HCT116 (cell line): Measurements from ENCODE around the gene SLC22A9. TPM values are rescaled to one million over a fixed set of nuclear protein-coding genes. Genes with fewer than 3 reads are reported as not detected.

Experiments
- ATAC-seq: fragments of 200-7000 bp; cut with Tn5 transposase; 2 replicates; pipeline ENCODE4 v1.9.1; 2020; ENCODE audit warnings: mild to moderate bottlenecking, moderate library complexity
- BruUV-seq: library from RNA; stranded (reverse); fragments of 400-500 nt; replicated peaks from 2 replicates; lab custom pipeline; 2021; lab: Mats Ljungman, UMichigan
- CTCF ChIA-PET: fragments of 300-600 bp; sonication (Branson Sonifier 250); formaldehyde crosslinking; loops from one replicate; lab custom pipeline; 2021; ENCODE audit warnings: antibody characterized with exemption; lab: Charles Lee
- POLR2A ChIA-PET: fragments of 300-600, 350-600 bp; sonication (Branson Sonifier 250); formaldehyde crosslinking; loops from one replicate; lab custom pipeline; 2021; ENCODE audit warnings: antibody characterized with exemption; lab: Charles Lee
- RAD21 ChIA-PET, 2 experiments: fragments of 300-600 bp; sonication (Branson Sonifier 250); formaldehyde crosslinking; loops; one replicate each; lab custom pipeline; 2023; ENCODE audit warnings: low total read pairs in 2 of 2; ENCODE audit not compliant: uncharacterized antibody in 2 of 2, unreplicated experiment in 2 of 2, low non-redundant PET in 1 of 2; lab: Charles Lee
- DNase-seq: peaks from one replicate; pipeline ENCODE4 v3.0.0-alpha.2; 2010; ENCODE audit warnings: low read depth, low spot score
- H2AFZ ChIP-seq: fragments of 200-600 bp; shearing (Covaris generic), sonication (generic); 2 replicates; pipeline ENCODE4 v1.6.1; 2017; ENCODE audit warnings: low read depth, mixed run types, mixed read lengths, antibody characterized with exemption, low read length; ENCODE audit not compliant: poor library complexity, severe bottlenecking
- H3K27ac ChIP-seq: 2 replicates; pipeline ENCODE4 v1.5.1; 2012; ENCODE audit warnings: low read depth, low read length
- H3K27me3 ChIP-seq: fragments of 200-600 bp; sonication (generic); 2 replicates; pipeline ENCODE4 v1.6.1; 2016; ENCODE audit warnings: mixed run types, low read length, mixed read lengths; ENCODE audit not compliant: insufficient read depth
- H3K36me3 ChIP-seq, 2 experiments: fragments of 200-500 bp in 1 of 2; fragments of 200-600 bp in 1 of 2; sonication (Bioruptor generic) in 1 of 2; sonication (generic) in 1 of 2; 2 replicates each; pipeline versions ENCODE4 v1.5.1 to v1.6.1; 2014 to 2016; ENCODE audit warnings: low read length in 2 of 2, inconsistent platforms in 1 of 2, mixed read lengths in 1 of 2, mixed run types in 1 of 2; ENCODE audit not compliant: insufficient read depth in 2 of 2, control insufficient read depth in 1 of 2
- H3K4me1 ChIP-seq, 2 experiments: fragments of 200-600 bp in 1 of 2; sonication (generic) in 1 of 2; 2 replicates each; pipeline versions ENCODE4 v1.5.1 to v1.6.1; 2012 to 2017; ENCODE audit warnings: low read length in 2 of 2, inconsistent platforms in 1 of 2, mild to moderate bottlenecking in 1 of 2, mixed read lengths in 1 of 2, mixed run types in 1 of 2, moderate library complexity in 1 of 2; ENCODE audit not compliant: insufficient read depth in 2 of 2, control insufficient read depth in 1 of 2
- H3K4me2 ChIP-seq: fragments of 200-600 bp; sonication (generic); 2 replicates; pipeline ENCODE4 v1.6.1; 2017; ENCODE audit warnings: mixed run types, low read length, mixed read lengths
- H3K4me3 ChIP-seq, 2 experiments: fragments of 200-600 bp in 1 of 2; sonication (generic) in 1 of 2; replicated peaks in 1 of 2; 2 replicates each; pipeline ENCODE4 v1.5.1; 2011 to 2016; ENCODE audit warnings: low read length in 2 of 2, control low read depth in 1 of 2, low read depth in 1 of 2, mild to moderate bottlenecking in 1 of 2, mixed read lengths in 1 of 2, mixed run types in 1 of 2
- H3K79me2 ChIP-seq: fragments of 200-600 bp; sonication (generic); 2 replicates; pipeline ENCODE4 v1.6.1; 2017; ENCODE audit warnings: mild to moderate bottlenecking, mixed run types, low read length, moderate library complexity, mixed read lengths; ENCODE audit not compliant: insufficient read depth
- H3K9ac ChIP-seq: fragments of 200-600 bp; sonication (generic); 2 replicates; pipeline ENCODE4 v1.6.1; 2016; ENCODE audit warnings: low read length, mixed read lengths
- H3K9me2 ChIP-seq: fragments of 200-600 bp; sonication (generic), shearing (Covaris generic); 2 replicates; pipeline ENCODE4 v1.6.1; 2017; ENCODE audit warnings: mixed run types, mild to moderate bottlenecking, moderate library complexity; ENCODE audit not compliant: insufficient read depth
- H3K9me3 ChIP-seq, 2 experiments: fragments of 200-500 bp in 1 of 2; fragments of 200-600 bp in 1 of 2; sonication (Bioruptor generic) in 1 of 2; sonication (generic) in 1 of 2; 2 replicates each; pipeline ENCODE4 v1.6.1; 2014 to 2017; ENCODE audit warnings: low read length in 2 of 2, mixed read lengths in 2 of 2, inconsistent platforms in 1 of 2, low read depth in 1 of 2, mild to moderate bottlenecking in 1 of 2, mixed run types in 1 of 2, moderate library complexity in 1 of 2; ENCODE audit not compliant: control insufficient read depth in 1 of 2, insufficient read depth in 1 of 2
- H4K20me1 ChIP-seq: fragments of 200-600 bp; sonication (generic), shearing (Covaris generic); 2 replicates; pipeline ENCODE4 v1.6.1; 2017; ENCODE audit warnings: mixed run types, mild to moderate bottlenecking, moderate library complexity; ENCODE audit not compliant: insufficient read depth
- EGR1 ChIP-seq: IDR thresholded peaks from 2 replicates; pipeline ENCODE4 v1.6.1; 2012; ENCODE audit warnings: low read depth
- SP1 ChIP-seq: IDR thresholded peaks from 2 replicates; pipeline ENCODE4 v1.6.1; 2012; ENCODE audit warnings: low read depth
- intact Hi-C: fragments of 100-400 bp; cut with micrococcal nuclease; formaldehyde crosslinking; loops from 2 replicates; pipeline ENCODE4 v1.10.0; 2022
- total RNA-seq: library from RNA; stranded (reverse); gene quantifications from one replicate; pipeline ENCODE4 v1.2.1, GENCODE V29; 2021; ENCODE audit not compliant: unreplicated experiment
- TF ChIP-seq, protein P1 (sequence below): IDR thresholded peaks from 2 replicates; pipeline ENCODE4 v1.6.1; 2012; ENCODE audit warnings: low read depth
- TF ChIP-seq, protein P2 (sequence below): IDR thresholded peaks from 2 replicates; pipeline ENCODE4 v1.6.1; 2012
- TF ChIP-seq, protein P3 (sequence below): IDR thresholded peaks from 2 replicates; pipeline ENCODE4 v1.6.1; 2011; ENCODE audit warnings: mild to moderate bottlenecking, low read length, moderate library complexity; ENCODE audit not compliant: insufficient replicate concordance; ENCODE audit errors: extremely low read depth
- TF ChIP-seq, protein P4 (sequence below): IDR thresholded peaks from 2 replicates; pipeline ENCODE4 v1.6.1; 2012
- TF ChIP-seq, protein P5 (sequence below), 3 experiments: fragments of 200-600 bp in 1 of 3; sonication (generic) in 1 of 3; IDR thresholded peaks in 2 of 3; conservative IDR thresholded peaks in 1 of 3; 2 replicates each; pipeline ENCODE4 v1.5.1; 2012 to 2017; ENCODE audit warnings: low read depth in 2 of 3, low read length in 2 of 3, antibody characterized with exemption in 1 of 3, borderline replicate concordance in 1 of 3, control low read depth in 1 of 3, mild to moderate bottlenecking in 1 of 3, mixed read lengths in 1 of 3, mixed run types in 1 of 3, moderate library complexity in 1 of 3; ENCODE audit not compliant: insufficient read depth in 1 of 3

The SLC22A9 gene
- total RNA-seq, 1 experiment from 2014 or later: not detected

DNA sequence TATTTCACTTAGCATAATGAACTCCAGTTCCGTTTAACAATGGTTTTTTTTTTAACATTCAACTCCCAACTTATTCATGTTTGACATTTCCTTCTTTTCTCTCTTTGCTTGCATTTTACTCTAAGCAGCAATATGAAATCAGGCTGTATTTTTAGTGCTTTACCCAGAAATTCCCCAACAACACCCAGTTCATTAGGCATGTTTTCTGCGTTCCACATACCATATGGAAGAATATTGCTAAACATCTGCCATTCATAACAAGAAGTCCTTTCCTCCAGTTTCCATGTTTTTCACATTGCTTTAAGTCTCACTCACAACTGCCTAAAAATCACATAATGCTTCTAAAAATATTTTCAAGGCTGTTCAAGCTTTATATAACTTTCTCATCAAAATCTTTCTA, 75.5 kb downstream of the SLC22A9 start (continued):
- TF ChIP-seq, protein P1, sequence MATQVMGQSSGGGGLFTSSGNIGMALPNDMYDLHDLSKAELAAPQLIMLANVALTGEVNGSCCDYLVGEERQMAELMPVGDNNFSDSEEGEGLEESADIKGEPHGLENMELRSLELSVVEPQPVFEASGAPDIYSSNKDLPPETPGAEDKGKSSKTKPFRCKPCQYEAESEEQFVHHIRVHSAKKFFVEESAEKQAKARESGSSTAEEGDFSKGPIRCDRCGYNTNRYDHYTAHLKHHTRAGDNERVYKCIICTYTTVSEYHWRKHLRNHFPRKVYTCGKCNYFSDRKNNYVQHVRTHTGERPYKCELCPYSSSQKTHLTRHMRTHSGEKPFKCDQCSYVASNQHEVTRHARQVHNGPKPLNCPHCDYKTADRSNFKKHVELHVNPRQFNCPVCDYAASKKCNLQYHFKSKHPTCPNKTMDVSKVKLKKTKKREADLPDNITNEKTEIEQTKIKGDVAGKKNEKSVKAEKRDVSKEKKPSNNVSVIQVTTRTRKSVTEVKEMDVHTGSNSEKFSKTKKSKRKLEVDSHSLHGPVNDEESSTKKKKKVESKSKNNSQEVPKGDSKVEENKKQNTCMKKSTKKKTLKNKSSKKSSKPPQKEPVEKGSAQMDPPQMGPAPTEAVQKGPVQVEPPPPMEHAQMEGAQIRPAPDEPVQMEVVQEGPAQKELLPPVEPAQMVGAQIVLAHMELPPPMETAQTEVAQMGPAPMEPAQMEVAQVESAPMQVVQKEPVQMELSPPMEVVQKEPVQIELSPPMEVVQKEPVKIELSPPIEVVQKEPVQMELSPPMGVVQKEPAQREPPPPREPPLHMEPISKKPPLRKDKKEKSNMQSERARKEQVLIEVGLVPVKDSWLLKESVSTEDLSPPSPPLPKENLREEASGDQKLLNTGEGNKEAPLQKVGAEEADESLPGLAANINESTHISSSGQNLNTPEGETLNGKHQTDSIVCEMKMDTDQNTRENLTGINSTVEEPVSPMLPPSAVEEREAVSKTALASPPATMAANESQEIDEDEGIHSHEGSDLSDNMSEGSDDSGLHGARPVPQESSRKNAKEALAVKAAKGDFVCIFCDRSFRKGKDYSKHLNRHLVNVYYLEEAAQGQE: no peak
- TF ChIP-seq, all 23 proteins: peak for 0

DNA sequence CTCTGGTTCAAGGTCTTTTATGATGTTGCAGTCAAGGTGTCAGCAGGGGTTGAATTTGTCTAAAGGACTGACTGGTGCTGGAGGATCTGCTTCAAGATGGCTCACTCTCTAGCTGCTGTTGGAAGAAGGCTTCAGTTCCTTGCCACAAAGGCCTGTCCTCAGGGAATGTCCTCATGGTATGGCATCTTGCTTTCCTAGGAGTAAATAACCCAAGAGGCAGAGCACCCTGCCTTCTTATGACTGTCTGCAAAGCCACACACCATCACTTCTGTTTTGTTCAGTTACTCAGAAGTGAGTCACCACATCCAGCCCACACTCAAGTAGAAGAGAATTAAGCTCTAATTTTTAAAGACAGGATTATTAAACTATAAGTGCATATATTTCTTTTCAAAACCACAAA, 76.1 kb downstream of the SLC22A9 start:
- Histone ChIP-seq H3K4me2 (no peak overlapping the region), H3K27me3 (peaks cover 28% of the 10 kb centered on the region; the same call in 1 of the 2 replicates), H3K79me2 (no peaks in the 10 kb centered on the region), H3K9ac (no peak overlapping the region), H3K36me3 (no peaks in the 10 kb centered on the region), H3K27ac (no peak overlapping the region), H4K20me1 (no peaks in the 10 kb centered on the region), H2AFZ (no peak overlapping the region), H3K4me1 (no peaks in the 10 kb centered on the region), H3K9me3 (no peaks in the 10 kb centered on the region), H3K9me2 (no peaks in the 10 kb centered on the region), H3K4me3 (no peak overlapping the region)
- no peak for DNase-seq
- intact Hi-C loops: no loop called here
- TF ChIP-seq, protein P2, sequence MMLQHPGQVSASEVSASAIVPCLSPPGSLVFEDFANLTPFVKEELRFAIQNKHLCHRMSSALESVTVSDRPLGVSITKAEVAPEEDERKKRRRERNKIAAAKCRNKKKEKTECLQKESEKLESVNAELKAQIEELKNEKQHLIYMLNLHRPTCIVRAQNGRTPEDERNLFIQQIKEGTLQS: no peak
- no peak for TF ChIP-seq SP1
- ChIA-PET CTCF (no interaction called here), POLR2A (no interaction called here), RAD21 (no interaction called here)
- BruUV-seq: no TSS peak
- no peak for ATAC-seq

DNA sequence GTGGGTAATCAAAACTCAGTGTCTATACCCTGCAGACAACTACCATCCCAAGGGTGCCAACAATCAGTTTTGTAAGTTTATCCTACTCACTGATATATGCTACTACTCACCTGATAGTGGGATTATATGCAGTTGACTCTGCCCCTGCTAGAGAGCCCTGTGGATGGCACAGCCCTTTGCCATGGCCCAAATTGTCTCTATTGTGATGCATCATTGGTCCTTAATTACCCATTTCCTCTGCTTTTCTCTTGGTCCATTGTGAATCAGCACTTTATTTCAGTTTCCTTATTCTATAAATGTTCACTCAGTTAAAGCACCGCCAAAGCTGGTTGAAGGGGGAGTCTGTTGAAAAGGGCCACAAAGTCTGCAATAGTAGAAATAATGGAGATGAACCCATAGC, 79.1 kb downstream of the SLC22A9 start:
- no peak for DNase-seq
- BruUV-seq: no TSS peak
- ChIA-PET POLR2A (no interaction called here), RAD21 (no interaction called here), CTCF (no interaction called here)
- ATAC-seq: no peak
- intact Hi-C loops: no loop called here
- Histone ChIP-seq H3K4me2 (no peak overlapping the region), H3K9ac (no peak overlapping the region), H3K4me1 (no peaks in the 10 kb centered on the region), H3K79me2 (no peaks in the 10 kb centered on the region), H3K4me3 (no peak overlapping the region), H3K36me3 (no peaks in the 10 kb centered on the region), H3K9me3 (no peaks in the 10 kb centered on the region), H3K9me2 (no peaks in the 10 kb centered on the region), H4K20me1 (no peaks in the 10 kb centered on the region), H3K27me3 (peaks cover 28% of the 10 kb centered on the region; the same call in 1 of the 2 replicates), H2AFZ (no peak overlapping the region), H3K27ac (no peak overlapping the region)
- TF ChIP-seq, protein P3, sequence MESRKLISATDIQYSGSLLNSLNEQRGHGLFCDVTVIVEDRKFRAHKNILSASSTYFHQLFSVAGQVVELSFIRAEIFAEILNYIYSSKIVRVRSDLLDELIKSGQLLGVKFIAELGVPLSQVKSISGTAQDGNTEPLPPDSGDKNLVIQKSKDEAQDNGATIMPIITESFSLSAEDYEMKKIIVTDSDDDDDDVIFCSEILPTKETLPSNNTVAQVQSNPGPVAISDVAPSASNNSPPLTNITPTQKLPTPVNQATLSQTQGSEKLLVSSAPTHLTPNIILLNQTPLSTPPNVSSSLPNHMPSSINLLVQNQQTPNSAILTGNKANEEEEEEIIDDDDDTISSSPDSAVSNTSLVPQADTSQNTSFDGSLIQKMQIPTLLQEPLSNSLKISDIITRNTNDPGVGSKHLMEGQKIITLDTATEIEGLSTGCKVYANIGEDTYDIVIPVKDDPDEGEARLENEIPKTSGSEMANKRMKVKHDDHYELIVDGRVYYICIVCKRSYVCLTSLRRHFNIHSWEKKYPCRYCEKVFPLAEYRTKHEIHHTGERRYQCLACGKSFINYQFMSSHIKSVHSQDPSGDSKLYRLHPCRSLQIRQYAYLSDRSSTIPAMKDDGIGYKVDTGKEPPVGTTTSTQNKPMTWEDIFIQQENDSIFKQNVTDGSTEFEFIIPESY: no peak
- TF ChIP-seq, protein P4, sequence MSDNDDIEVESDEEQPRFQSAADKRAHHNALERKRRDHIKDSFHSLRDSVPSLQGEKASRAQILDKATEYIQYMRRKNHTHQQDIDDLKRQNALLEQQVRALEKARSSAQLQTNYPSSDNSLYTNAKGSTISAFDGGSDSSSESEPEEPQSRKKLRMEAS: no peak
- TF ChIP-seq, protein P5, sequence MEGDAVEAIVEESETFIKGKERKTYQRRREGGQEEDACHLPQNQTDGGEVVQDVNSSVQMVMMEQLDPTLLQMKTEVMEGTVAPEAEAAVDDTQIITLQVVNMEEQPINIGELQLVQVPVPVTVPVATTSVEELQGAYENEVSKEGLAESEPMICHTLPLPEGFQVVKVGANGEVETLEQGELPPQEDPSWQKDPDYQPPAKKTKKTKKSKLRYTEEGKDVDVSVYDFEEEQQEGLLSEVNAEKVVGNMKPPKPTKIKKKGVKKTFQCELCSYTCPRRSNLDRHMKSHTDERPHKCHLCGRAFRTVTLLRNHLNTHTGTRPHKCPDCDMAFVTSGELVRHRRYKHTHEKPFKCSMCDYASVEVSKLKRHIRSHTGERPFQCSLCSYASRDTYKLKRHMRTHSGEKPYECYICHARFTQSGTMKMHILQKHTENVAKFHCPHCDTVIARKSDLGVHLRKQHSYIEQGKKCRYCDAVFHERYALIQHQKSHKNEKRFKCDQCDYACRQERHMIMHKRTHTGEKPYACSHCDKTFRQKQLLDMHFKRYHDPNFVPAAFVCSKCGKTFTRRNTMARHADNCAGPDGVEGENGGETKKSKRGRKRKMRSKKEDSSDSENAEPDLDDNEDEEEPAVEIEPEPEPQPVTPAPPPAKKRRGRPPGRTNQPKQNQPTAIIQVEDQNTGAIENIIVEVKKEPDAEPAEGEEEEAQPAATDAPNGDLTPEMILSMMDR (IDR thresholded peaks at IDR 0.05 in 2 of 3, conservative IDR thresholded peaks at IDR 0.05 in 1 of 3; ENCODE audit: borderline replicate concordance in 1 of 3, insufficient read depth in 1 of 3, low read depth in 2 of 3, low read length in 2 of 3): no peak
- TF ChIP-seq EGR1: no peak
